OCI-LY3 (cell line): ENCODE results near the gene COL4A1.

Source experiments
- H2AFZ ChIP-seq: fragments of 200-600, 300-600 bp; shearing (Covaris generic); 2 replicates; pipeline ENCODE4 v1.6.0; 2014; ENCODE audit warnings: antibody characterized with exemption, low read depth, low read length
- H3K27ac ChIP-seq: fragments of 200-600, 300-600 bp; sonication (generic); 2 replicates; pipeline ENCODE4 v1.5.1; 2014; ENCODE audit warnings: mild to moderate bottlenecking, low read length, moderate library complexity, mixed read lengths
- H3K27me3 ChIP-seq: fragments of 200-600, 300-600 bp; sonication (generic); 2 replicates; pipeline ENCODE4 v1.6.1; 2014; ENCODE audit warnings: low read depth, low read length, mixed read lengths
- H3K36me3 ChIP-seq: fragments of 200-600, 300-600 bp; sonication (generic); replicated peaks from 2 replicates; pipeline ENCODE3; 2014; ENCODE audit warnings: low read depth, low read length, mixed read lengths
- H3K4me1 ChIP-seq: fragments of 300-600, 200-600 bp; sonication (generic); 2 replicates; pipeline ENCODE4 v1.6.1; 2014; ENCODE audit warnings: low read length, mixed read lengths
- H3K4me2 ChIP-seq: fragments of 200-600, 300-600 bp; sonication (generic); 2 replicates; pipeline ENCODE4 v1.6.1; 2014; ENCODE audit warnings: low read length, mixed read lengths
- H3K4me3 ChIP-seq: fragments of 300-600, 200-600 bp; sonication (generic); 2 replicates; pipeline ENCODE4 v1.5.1; 2014; ENCODE audit warnings: antibody characterized with exemption, mild to moderate bottlenecking, low read length, moderate library complexity
- H3K79me2 ChIP-seq: fragments of 300-600, 200-600 bp; shearing (Covaris generic); 2 replicates; pipeline ENCODE4 v1.6.1; 2014; ENCODE audit warnings: mild to moderate bottlenecking, low read length, mixed read lengths
- H3K9ac ChIP-seq: fragments of 300-600, 200-600 bp; shearing (Covaris generic); 2 replicates; pipeline ENCODE4 v1.6.0; 2014; ENCODE audit warnings: mild to moderate bottlenecking, low read length, moderate library complexity
- H3K9me3 ChIP-seq: fragments of 200-600, 300-600 bp; shearing (Covaris generic); 2 replicates; pipeline ENCODE4 v1.6.1; 2014; ENCODE audit warnings: low read length, mixed read lengths; ENCODE audit not compliant: insufficient read depth
- H4K20me1 ChIP-seq: fragments of 200-600, 300-600 bp; sonication (generic); 2 replicates; pipeline ENCODE4 v1.6.1; 2016; ENCODE audit warnings: low read length, mixed read lengths; ENCODE audit not compliant: insufficient read depth
- EZH2phosphoT487 ChIP-seq: fragments of 200-600 bp; shearing (Covaris generic); IDR thresholded peaks from 2 replicates; pipeline ENCODE4 v1.6.1; 2018; ENCODE audit warnings: antibody characterized with exemption, mixed run types, low read depth
- TF ChIP-seq, protein P1 (sequence below): fragments of 200-600, 300-600 bp; sonication (generic); IDR thresholded peaks from 2 replicates; pipeline ENCODE4 v1.5.1; 2014; ENCODE audit warnings: antibody characterized with exemption, low read length, low read depth

Gene COL4A1

DNA sequence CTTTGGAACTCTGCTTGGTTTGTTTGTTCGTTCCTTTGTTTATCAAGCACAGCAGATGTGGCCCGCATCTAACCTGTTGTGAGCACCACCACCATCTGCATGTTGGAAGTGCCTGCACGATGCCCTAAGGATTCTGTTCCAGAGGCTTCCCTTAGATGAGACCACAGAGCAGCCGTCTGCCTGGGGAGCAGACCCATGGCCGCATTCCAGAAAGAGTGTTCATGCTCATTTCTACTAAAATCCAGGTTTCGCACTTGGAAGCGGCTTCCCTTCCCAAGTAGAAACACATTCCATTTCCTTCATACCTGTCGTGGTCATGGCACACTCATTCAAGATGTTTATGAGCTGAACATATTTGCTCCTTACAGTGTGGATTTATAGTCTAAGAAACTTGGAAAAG is 27.3 kb upstream of the COL4A1 start:
- H3K36me3 ChIP-seq = no peaks in the 10 kb centered on the region
- H4K20me1 ChIP-seq = no peaks in the 10 kb centered on the region
- H3K4me1 ChIP-seq = no peaks in the 10 kb centered on the region
- no peaks in the 10 kb centered on the region for H3K79me2 ChIP-seq
- peaks cover 10% of the 10 kb centered on the region; the same call in 1 of the 2 replicates for H3K27me3 ChIP-seq
- H3K27ac ChIP-seq = no peak overlapping the region
- no peak overlapping the region for H3K4me2 ChIP-seq
- TF ChIP-seq, protein P1, sequence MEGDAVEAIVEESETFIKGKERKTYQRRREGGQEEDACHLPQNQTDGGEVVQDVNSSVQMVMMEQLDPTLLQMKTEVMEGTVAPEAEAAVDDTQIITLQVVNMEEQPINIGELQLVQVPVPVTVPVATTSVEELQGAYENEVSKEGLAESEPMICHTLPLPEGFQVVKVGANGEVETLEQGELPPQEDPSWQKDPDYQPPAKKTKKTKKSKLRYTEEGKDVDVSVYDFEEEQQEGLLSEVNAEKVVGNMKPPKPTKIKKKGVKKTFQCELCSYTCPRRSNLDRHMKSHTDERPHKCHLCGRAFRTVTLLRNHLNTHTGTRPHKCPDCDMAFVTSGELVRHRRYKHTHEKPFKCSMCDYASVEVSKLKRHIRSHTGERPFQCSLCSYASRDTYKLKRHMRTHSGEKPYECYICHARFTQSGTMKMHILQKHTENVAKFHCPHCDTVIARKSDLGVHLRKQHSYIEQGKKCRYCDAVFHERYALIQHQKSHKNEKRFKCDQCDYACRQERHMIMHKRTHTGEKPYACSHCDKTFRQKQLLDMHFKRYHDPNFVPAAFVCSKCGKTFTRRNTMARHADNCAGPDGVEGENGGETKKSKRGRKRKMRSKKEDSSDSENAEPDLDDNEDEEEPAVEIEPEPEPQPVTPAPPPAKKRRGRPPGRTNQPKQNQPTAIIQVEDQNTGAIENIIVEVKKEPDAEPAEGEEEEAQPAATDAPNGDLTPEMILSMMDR = no peak
- TF ChIP-seq EZH2phosphoT487 = no peak
- H3K4me3 ChIP-seq = no peak overlapping the region
- H2AFZ ChIP-seq = no peak overlapping the region
- H3K9me3 ChIP-seq = peaks cover 5% of the 10 kb centered on the region; the same call in 1 of the 2 replicates
- no peak overlapping the region for H3K9ac ChIP-seq

DNA sequence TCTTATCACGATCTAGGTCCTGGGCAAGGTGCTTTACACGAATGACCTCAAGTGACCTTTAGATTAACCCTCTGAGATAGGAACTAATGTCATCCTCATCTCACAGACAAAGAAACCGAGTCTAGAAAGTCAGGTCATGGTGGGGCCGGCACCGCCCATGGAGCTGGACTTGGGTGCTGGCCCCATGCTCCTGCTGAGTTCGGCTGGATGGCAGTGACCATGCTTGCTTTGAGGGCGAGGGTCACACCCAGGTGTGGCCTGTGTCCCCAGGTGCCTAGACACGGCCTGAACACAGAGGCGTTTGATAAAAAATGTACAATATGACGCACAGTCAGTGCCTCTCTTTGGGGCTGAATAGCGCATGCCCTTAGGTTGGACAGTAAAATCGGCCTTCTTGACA is 26.9 kb upstream of the COL4A1 start:
- H4K20me1 ChIP-seq = no peaks in the 10 kb centered on the region
- no peak overlapping the region for H2AFZ ChIP-seq
- H3K9me3 ChIP-seq = peaks cover 5% of the 10 kb centered on the region; the same call in 1 of the 2 replicates
- H3K4me1 ChIP-seq = no peaks in the 10 kb centered on the region
- no peak overlapping the region for H3K4me2 ChIP-seq
- H3K9ac ChIP-seq = no peak overlapping the region
- H3K27ac ChIP-seq = no peak overlapping the region
- H3K4me3 ChIP-seq = no peak overlapping the region
- 0 out of 2 replicates have a peak, but pooled peaks cover 8% of the 10 kb centered on the region for H3K27me3 ChIP-seq
- no peaks in the 10 kb centered on the region for H3K36me3 ChIP-seq
- H3K79me2 ChIP-seq = no peaks in the 10 kb centered on the region
- TF ChIP-seq EZH2phosphoT487 = no peak
- TF ChIP-seq, protein P1 = no peak

DNA sequence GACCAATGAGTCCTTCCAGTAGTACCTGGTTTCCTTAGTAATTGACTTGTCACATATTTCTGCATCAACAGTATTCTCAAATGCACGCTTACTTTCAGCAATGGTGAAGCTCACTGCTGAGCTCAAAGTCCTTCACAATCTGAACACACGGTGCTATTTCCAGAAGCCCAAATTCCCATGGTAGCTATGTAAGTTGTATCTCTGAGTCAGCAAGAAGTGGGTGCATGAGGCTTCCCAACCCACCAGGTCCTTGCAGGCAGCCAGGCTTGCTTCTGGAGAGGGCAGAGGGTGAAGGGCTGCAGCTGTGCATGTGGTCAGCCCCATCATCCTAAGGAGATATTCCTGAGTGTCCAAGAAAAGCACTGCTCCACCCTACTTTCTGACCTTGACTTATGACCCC is 25.8 kb upstream of the COL4A1 start:
- Histone ChIP-seq H4K20me1 (no peaks in the 10 kb centered on the region), H3K4me3 (no peak overlapping the region), H3K4me2 (no peak overlapping the region), H3K27ac (no peak overlapping the region), H3K9me3 (peaks cover 5% of the 10 kb centered on the region; the same call in 1 of the 2 replicates), H3K9ac (no peak overlapping the region), H3K79me2 (no peaks in the 10 kb centered on the region), H3K27me3 (0 out of 2 replicates have a peak, but pooled peaks cover 12% of the 10 kb centered on the region), H3K4me1 (no peaks in the 10 kb centered on the region), H2AFZ (no peak overlapping the region), H3K36me3 (no peaks in the 10 kb centered on the region)
- TF ChIP-seq, protein P1 = no peak
- TF ChIP-seq EZH2phosphoT487 = no peak

DNA sequence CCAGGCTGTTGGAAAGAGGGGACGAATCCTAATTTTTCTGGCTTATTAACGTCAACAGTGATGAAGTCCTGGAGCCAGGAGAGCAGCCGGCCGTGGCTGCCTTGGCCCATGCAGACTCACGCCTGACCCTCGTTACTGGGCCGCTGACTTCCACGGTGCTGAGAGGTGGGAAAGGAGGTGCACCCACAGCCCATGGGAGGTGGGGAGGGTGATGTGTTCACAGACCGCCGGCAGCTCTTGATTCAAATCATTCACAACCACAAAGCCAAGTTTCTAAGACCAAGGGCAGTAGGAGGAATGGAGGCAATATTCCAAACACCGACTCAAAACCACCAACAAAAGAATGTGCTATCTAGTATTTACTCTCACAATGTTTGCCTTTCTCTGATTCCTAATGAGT is 24.4 kb upstream of the COL4A1 start:
- no peaks in the 10 kb centered on the region for H3K36me3 ChIP-seq
- H3K79me2 ChIP-seq = no peaks in the 10 kb centered on the region
- no peaks in the 10 kb centered on the region for H3K4me1 ChIP-seq
- H3K9me3 ChIP-seq = peaks cover 5% of the 10 kb centered on the region; the same call in 1 of the 2 replicates
- no peak overlapping the region for H3K27ac ChIP-seq
- TF ChIP-seq EZH2phosphoT487 = no peak
- TF ChIP-seq, protein P1 = no peak
- no peak overlapping the region for H2AFZ ChIP-seq
- no peak overlapping the region for H3K9ac ChIP-seq
- H3K4me3 ChIP-seq = no peak overlapping the region
- H3K4me2 ChIP-seq = no peak overlapping the region
- no peaks in the 10 kb centered on the region for H4K20me1 ChIP-seq
- H3K27me3 ChIP-seq = 0 out of 2 replicates have a peak, but pooled peaks cover 12% of the 10 kb centered on the region
